HG03442 (cell line): ENCODE data around the gene ZNF700.
"Not testable (repeated sequence)": the region's sequence is repeated elsewhere in the genome, so short reads cannot be mapped to it uniquely, and the experiment has no call there.

Experiments
- ATAC-seq: cut with Tn5 transposase; IDR thresholded peaks from one replicate; pipeline ENCODE4 v1.9.1; 2021; ENCODE audit warnings: mild to moderate bottlenecking, moderate library complexity; ENCODE audit not compliant: unreplicated experiment

The ZNF700 gene

DNA sequence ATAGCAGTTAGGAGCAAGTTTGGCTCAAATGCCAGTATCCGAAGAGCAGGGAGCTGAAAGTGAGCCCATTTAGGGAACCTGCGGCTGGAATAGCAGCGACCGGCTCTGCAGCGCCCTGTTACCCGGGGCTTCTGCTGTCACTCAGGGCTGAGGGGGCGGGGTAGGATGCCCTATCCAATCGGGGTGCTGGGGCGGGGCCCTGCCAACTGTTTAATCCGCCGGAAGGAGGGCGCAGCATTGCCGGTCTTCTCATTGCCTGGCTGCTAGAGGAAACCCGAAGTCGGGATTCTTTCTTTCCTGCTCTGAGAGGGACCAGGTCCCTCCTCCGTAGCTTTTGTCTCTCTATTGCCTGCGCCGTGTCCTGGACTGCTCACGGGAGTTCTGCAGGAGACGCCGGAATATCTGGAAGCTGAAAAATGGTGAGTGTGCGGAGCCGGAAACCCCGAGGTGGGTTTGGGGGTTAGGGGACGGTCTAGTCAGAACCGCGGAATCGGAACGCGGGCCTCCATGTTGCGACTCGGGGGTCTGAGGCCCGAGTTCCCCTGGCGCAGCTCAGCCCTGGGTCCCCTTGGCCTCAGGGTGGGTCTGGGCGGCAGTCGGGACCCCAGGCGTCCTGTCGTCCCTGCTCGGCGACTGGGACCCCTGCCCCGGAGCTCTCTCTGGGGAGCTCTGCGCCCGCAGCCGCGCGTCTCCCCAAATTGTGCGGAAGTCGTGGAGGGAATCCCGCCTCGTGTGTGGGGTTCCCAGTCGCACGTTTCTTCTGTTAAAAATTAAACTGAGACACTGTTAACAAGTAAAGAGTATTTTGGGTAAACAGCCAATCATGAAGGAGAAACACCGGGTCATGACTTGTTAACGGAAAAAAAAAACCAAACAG is 62.7 kb downstream of the ZNF700 start:
- peak; percentile 74 for ATAC-seq

DNA sequence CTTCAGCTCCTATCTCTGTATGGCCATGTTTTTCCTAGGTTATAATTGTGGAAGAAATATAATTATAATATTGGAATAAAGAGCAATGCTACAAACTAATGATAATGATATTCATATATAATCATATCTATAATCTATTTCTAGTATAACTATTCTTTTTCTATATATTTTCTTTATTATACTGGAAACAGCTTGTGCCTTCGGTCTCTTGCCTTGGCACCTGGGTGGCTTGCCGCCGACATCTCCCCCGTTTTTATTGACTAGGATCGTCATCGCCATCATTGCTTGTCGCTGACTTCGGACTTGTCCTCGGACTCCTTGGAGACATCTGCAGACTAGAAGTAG is 64.2 kb downstream of the ZNF700 start:
- ATAC-seq: no peak

DNA sequence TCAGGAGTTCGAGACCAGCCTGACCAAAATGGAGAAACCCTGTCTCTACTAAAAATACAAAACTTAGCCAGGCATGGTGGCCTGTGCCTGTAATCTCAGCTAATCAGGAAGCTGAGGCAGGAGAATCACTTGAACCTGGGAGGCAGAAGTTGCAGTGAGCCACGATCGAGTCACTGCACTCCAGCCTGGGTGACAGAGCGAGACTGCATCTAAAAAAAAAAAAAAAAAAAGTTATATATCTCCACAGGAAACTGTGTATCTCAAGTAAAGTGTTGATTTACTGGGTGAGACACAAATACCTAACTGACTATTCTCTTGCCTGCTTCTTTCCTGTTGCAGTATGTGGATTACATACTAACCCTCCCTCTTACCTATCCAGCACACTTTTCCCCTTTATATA is 67.0 kb downstream of the ZNF700 start:
- ATAC-seq: not testable (repeated sequence)

DNA sequence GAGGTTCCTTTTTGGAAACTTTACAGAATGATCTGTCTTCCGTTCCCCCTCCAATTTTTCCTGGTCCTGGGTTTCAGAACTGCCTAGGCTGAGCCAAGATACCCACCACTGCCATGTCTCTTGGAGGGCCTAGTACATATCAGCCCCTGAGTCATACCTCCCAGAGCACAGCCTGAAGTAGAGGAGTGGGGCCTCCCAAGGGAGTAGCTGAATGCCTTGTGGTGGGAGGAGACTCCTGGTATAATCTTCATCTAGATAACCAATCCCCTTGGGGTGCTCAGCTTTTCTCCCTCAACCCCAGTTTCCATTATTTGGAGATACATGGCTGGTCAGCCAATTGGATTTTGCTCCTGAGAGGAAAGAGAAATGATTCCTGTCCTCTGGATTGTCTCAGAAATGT is 70.3 kb downstream of the ZNF700 start:
- ATAC-seq: no peak
